GM21737 (cell line): ENCODE measurements around the gene NET1.
A peak's percentile ranks its signal among the peaks of the same experiment; 100 is the strongest.
"Not testable (repeated sequence)": the region's sequence is repeated elsewhere in the genome, so short reads cannot be mapped to it uniquely, and the experiment has no call there.

Source experiments
- ATAC-seq: cut with Tn5 transposase; IDR thresholded peaks from one replicate; pipeline ENCODE4 v1.9.1; 2021; ENCODE audit warnings: mild to moderate bottlenecking, moderate library complexity; ENCODE audit not compliant: unreplicated experiment

NET1 gene, protein sequence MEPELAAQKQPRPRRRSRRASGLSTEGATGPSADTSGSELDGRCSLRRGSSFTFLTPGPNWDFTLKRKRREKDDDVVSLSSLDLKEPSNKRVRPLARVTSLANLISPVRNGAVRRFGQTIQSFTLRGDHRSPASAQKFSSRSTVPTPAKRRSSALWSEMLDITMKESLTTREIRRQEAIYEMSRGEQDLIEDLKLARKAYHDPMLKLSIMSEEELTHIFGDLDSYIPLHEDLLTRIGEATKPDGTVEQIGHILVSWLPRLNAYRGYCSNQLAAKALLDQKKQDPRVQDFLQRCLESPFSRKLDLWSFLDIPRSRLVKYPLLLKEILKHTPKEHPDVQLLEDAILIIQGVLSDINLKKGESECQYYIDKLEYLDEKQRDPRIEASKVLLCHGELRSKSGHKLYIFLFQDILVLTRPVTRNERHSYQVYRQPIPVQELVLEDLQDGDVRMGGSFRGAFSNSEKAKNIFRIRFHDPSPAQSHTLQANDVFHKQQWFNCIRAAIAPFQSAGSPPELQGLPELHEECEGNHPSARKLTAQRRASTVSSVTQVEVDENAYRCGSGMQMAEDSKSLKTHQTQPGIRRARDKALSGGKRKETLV

DNA sequence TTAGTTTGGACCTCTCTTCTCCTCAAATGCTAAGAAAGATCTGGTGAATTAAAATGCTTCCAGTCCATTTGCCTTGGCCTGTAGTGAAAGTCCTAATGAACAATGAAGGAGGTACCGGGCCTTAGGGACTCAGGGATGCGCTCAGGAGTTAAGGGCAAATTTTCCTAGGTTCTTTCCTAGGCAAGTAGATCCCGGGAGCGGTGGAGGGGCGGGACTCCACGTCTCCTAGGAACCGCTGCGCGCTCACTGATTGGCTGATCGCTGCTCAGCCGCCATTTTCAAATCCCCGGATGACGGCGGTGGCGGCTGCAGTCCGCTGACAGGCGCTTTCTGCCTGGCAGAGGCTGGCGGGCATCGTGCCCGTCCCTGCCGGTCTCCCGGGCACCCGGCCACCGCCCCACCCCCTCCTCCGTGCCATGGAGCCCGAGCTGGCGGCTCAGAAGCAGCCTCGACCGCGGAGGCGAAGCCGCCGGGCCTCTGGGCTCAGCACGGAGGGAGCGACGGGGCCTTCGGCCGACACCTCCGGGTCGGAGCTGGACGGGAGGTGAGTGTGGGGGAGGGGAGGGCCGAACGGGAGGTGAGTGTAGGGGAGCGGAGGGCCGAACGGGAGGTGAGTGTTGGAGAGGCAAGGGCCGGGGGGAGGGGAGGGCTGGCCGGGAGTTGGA lies at the start of gene NET1:
Gene NET1, plus strand, starts transcription at position 281 of the 665 bp plus-strand sequence. Its CDS starts 136 bp downstream, at position 417.
- ATAC-seq, result peak; percentile 97

DNA sequence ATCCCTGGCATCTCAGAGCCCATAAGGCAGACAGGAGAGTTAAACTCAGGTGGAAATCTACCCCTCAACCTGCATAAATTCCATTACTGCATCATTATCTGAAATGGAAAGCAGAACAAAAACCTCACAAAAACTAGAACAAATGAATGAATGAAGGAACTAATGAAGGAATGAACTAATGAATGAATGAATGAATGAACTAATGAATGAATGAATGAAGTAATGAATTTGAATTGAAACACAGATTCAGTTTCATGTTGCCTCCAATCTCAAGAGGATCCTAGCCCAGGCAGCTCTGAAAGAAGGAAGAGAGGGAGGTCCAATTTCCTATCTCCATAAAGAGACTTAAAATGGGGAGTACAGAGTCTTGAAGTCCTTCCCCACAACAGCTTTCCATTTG lies 49.5 kb upstream of the NET1 start:
- ATAC-seq, result no peak

DNA sequence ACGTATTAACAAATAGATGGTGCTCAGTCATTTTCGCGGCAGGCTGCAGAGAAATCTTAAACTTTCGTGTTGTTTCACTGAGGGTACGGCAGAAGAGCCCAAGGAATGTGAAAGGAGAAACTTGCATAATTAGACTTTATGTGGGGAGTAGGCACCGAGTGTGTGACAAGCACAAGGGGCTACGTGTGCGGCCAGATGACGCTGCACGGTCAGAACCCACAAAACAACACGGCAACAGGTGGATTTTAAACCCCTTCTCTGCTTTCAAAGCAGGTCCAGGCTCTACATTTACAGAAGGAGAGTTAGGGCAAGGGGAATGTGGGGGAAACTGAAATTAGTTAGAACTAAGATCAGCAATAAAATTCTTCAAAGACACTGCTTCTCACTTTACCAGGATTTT lies 48.0 kb upstream of the NET1 start:
- no peak for ATAC-seq

DNA sequence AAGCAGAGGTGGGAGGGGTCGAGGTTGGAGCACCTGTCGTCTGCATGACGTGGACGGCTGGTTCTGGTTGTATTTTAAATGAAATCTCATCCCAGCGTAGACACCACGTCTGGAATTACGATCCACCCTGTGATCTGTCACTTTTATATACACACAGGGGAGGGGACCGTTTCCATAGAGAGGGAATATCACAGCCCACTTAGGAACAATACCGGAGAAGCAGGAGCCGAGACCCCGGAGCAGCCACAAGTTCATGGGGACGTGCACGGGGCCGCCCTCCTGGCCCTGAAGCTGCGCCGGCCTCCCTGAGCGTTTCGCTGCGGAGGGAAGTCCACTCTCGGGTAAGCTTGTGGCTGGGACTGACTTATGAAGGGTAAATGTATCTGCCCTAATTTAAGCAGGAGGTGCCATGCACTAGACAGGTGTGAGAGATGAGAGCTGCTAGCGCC lies 47.4 kb upstream of the NET1 start, which contains the start of gene UCN3:
Gene UCN3, plus strand, starts transcription at position 77 of the 449 bp plus-strand sequence. CDS start 8,755 bp downstream, outside the sequence.
- ATAC-seq, result no peak

DNA sequence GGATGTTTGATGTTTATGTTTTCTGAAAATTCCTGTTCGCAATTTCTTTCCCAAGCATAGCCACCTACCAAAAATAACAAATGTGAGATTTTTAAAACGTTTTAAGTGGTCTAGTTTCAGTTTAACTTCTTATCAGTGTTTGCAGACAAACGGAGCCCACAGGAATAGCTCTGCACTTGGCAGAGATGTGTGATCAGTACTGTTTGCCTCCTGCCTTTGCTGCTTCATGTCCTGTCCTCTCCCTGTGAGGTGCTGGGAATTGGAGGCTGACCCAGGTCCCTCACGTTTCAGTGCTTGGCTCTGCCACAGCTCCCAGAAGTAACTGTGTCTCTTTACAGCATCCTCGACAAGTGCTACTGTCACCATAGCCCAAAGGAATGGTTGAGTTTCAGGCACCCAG lies 46.4 kb upstream of the NET1 start:
- ATAC-seq, result no peak

DNA sequence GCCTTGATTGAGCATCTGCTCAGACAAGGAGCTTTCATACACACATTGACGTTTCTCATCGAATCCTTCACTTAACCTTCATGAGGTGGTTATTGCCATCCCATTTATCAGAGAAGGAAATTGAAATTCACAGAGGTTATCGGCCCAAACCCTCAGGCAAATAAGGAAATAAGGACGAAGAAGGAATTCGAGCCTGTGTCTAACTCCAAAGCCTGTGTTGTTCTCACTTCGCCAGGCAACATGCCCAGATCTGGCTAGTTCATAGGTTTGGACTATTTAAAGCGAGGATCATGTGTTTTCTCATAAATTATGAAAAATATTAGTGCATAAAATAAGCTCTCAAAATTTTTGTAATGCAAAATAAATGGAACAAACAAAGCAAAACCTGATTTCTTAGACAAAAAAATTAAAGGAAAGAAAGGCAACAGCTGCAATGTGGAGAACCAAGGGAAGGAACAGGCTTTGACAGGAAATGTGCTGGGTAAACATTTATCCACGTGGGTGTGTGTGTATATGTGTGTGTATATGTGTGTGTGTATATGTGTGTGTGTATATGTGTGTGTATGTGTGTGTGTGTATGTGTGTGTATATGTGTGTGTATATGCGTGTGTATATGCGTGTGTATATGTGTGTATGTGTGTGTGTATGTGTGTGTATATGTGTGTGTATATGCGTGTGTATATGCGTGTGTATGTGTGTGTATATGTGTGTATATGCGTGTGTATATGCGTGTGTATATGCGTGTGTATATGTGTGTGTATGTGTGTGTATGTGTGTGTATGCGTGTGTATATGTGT lies 42.8 kb upstream of the NET1 start:
- ATAC-seq, result no peak

DNA sequence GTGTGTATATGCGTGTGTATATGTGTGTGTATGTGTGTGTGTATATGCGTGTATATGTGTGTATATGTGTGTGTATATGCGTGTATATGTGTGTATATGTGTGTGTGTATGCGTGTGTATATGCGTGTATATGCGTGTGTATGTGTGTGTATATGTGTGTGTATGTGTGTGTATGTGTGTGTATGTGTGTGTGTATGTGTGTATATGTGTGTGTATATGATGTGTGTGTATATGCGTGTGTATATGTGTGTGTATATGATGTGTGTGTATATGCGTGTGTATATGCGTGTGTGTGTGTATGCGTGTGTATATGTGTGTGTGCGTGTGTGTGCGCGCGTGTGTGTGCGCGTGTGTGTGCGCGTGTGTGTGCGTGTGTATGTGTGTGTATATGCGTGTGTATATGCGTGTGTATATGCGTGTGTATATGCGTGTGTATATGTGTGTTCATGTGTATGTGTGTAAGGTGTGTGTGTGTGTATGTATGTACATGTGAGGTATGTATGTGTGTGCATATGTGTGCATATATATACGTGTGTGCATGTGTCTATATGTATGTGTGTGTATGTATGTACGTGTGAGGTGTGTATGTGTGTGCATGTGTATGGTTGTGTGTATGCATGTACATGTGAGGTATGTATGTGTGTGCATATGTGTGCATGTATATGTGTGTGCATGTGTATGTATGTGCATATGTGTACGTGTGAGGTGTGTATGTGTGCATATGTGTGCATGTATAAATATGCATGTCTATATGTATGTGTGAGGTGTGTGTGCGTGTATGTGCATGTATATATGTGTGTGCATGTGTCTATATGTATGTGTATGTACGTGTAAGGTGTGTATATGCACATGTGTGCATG lies 41.6 kb upstream of the NET1 start:
- no peak for ATAC-seq

DNA sequence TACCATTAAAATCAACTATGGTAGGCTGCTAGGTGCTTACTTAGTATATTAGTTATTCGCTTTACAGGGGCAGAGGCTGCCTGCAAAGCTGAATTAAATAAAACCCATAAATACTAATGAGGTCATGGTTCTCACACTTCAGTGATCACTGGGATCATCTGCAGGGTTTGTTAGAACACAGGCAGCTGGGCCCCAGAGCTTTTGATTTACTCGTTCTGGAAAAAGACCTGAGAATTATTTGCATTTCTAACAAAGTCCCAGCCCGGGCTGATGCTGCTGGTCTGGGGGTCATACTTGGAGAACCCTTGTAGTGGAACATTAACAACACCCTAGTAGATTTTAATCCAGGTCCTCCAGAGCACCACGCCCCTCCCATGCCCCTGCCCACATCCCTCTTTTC lies 39.0 kb upstream of the NET1 start:
- ATAC-seq, result no peak

DNA sequence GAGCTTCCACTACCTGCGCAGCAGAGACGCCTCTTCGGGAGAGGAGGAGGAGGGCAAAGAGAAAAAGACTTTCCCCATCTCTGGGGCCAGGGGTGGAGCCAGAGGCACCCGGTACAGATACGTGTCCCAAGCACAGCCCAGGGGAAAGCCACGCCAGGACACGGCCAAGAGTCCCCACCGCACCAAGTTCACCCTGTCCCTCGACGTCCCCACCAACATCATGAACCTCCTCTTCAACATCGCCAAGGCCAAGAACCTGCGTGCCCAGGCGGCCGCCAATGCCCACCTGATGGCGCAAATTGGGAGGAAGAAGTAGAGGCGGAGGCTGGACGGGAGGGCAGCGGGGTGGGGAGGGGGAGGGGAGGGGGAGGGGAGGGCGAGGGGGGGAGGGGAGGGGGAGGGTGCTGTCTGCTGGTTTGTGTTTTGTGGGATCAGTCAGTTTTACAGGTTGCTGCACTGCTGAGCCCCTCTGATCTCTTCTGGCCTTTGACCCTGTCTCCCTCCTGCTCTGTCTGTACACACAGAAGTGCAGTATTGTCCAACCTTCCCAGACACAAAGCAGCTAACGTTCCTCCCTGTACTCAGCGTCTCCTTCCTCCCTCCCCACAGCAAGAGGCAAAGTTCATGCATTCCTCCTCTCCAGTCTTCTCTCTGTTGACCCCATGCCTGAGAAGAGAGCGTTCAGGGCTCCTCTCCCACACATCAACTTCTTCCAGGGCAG lies 38.3 kb upstream of the NET1 start:
- ATAC-seq, result no peak

DNA sequence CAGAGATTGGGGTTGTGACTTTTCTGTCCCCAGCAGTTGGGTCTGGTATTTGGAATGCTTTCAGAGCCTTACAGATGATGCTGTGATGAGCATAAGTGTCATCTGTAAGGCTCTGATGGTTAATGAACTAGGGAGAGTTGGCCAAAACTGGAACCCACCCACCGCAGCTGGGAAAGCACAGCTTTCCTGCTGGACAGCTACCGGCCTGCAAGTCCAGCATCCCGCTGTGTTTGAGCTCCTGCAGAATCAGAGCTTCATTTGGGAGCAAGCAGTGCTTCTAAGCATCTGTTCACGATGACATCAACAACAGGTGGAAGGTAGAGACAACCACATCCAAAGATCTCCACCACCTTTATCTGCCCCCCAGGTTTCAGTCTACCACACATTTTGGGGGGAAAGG lies 35.9 kb upstream of the NET1 start:
- no peak for ATAC-seq

DNA sequence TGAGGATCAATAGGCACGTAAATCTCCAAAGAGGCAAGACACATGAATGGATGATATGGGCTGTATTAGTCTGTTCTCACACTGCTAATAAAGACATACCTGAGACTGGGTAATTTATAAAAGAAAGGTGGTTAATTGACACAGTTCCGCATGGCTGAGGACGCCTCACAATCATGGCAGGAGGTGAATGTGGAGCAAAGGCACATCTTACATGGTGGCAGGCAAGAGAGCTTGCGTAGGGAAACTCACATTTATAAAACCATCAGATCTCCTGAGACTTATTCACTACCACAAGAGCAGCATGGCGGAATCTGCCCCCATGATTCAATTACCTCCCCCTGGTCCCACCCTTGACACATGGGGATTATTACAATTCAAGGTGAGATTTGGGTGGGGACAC lies 33.2 kb upstream of the NET1 start:
- not testable (repeated sequence) for ATAC-seq

DNA sequence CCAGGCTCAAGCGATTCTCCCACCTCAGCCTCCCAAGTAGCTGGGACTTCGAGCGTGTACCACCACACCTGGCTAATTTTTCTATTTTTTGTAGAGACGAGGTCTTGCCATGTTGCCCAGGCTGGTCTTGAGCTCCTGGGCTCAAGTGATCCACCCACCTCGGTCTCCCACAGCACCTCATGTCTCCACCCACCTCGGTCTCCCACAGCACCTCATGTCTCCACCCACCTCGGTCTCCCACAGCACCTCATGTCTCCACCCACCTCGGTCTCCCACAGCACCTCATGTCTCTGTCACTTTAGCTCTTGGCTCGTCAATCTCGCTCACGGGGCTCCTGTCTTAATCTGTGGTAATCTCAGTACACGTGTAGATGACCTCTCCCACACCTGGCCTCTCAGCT lies 32.0 kb upstream of the NET1 start:
- ATAC-seq, result not testable (repeated sequence)

DNA sequence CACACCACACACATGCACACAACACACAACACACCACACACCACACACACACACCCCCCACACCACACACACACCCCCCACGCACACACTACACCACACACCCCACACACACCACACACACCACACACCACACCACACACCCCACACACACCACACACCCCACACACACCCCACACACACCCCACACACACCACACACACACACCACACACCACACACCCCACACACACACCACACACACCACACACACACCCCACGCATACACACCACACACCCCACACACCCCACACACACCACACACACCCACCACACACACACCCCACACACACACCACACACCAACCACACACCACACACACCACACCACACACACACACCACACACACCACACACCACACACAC lies 31.2 kb upstream of the NET1 start:
- ATAC-seq, result no peak

DNA sequence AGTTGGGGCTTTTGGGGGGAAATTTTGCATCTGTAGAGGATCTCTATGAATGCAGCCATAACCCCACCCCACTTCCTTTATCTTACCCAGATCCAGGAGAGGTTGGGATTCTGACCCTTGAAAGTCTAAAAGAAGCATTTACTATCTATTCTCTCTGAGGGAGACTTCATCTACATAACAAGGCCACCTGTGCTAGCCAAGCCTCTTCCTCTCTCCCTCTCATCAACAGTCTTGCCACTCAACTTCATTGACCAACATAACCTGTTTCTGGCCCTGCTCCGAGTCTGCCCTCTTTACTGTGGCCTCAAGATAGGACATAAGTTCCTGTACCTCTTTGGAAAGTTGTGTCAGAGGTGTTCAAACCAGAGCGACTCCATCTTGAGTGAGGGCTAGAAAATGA lies 27.1 kb upstream of the NET1 start:
- ATAC-seq, result no peak

DNA sequence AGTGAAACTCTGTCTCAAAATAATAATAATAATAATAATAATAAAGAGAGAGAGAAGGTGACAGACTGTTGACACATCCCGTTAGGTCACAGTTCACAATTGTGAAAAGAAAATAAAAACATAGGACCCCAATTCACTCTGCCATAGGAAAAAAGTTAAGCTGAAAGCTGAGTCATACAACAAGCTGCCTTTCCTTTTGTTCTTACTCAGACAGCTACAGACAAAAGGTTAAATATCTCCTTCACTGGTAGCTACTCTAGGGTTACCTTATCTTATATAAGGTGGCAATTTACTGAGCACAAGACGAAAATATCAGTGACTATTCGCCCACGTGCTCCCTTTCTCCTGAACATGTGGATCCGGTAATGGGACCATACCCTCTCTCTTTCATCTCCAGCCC lies 25.2 kb upstream of the NET1 start:
- ATAC-seq, result no peak

DNA sequence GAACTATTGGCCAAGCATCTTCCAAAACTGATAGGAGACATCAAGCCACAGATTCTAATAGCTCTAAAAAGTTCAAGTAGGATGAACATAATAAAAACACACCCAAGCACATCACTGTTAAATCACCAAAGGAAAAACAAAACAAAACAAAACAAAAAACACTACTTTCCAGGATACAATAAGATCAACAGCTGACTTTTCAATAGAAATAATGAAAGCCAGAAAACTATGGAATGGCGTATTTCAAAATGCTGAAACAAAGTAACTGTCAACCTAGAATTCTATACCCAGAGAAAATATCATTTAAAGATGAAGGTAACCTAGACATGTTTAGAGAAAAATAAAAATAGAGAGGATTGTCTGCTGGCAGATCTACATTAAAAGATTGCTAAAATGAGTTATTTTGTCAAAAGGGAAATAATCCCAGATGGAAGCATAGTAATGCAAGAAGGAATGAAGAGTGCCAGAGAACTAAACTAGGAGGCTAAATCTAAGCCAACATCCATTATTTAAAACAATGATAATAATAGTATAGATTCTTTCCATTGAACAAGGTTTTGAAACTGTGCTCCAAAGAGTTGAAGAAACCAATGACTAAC lies 21.7 kb upstream of the NET1 start:
- no peak for ATAC-seq

DNA sequence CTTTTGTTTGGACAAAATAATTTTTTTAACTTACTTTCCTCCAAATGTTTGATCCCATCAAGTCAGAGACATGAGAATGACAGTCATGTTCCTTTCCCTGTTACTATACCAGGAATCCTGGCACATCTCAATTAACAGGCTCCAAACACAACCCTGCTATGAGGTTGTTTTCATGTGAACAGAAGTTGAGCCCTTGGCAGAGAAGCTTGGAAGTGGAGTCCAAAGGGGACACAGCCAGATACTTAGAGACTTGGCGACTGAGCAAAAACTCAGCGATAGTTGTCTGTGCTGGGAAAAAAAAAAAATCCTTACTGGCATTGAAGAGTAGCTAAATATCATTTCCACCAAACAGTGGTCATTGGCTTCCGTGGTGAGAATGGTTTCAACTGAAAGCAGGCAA lies 20.6 kb upstream of the NET1 start:
- ATAC-seq, result no peak

DNA sequence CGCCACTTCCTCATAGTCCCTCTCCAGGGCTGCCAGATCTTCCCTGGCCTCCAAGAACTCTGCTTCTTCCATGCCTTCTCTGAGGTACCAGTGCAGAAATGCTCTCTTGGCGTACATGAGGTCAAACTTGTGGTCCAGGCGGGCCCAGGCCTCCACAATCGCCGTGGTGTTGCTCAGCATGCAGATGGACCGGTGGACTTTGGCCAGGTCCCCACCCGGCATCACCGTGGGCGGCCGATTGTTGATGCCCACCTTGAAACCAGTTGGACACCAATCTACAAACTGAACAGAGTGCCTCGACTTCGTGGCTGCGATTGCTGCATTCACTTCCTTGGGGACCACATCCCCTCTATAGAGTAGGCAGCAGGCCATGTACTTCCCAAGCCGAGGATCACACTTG lies 18.8 kb upstream of the NET1 start:
- ATAC-seq, result no peak

DNA sequence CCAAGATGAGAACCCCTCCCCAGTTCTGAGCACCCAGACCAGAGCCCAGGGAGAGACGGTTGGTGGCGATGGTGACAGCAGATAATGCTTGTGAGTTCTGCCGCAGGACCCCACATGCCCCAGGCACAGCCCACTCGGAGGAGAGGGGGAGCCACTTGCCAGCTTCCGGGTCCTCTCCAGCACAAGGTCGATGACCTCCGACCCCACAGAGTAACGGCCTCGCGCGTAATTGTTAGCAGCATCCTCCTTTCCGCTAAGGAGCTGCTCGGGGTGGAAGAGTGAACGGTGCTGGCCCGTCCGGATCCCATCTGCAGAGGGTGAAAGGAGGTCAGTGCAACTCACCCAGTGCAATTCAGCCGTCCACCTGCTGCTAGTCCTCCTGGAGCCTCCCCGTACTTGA lies 17.2 kb upstream of the NET1 start:
- no peak for ATAC-seq
